ENCODE data around the gene PPP1R7. TPM values are rescaled to one million over a fixed set of nuclear protein-coding genes. Genes with fewer than 3 reads are reported as not detected.

The PPP1R7 gene
- total RNA-seq, 2 donors from 2014 or later: 54.8 to 109 TPM

DNA sequence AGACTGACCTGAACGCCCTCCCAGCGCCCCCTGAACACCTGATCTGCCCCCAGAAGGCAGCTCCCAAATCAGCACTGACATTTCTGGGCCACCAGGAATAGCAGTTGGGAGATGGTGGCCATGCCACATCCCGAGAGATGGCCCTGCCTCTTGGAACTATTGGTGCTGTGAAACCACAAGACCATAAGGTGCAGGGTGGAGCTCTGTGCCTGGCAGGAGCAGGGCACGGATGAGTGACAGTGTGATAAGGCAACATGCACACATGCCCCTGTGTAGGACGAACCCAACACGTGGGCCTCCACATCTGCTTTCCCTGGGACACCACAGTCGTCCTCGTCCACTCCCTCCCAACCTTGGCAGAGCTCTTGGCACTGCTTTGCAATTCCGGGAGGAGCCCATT lies 65.2 kb downstream of the PPP1R7 start:
- ATAC-seq (no peak), DNase-seq (ENCODE audit: low spot score) (peak; percentile 51)
- Mint-ChIP-seq H3K9me3 (no peaks in the 10 kb centered on the region), H3K4me3 (no peak overlapping the region), H3K27ac (no peak overlapping the region), H3K4me1 (ENCODE audit: low read depth in 2 of 2) (peaks cover 5 to 12% of the 10 kb centered on the region in 2 donors), H3K36me3 (no peaks in the 10 kb centered on the region), H3K27me3 (no peaks in the 10 kb centered on the region)

DNA sequence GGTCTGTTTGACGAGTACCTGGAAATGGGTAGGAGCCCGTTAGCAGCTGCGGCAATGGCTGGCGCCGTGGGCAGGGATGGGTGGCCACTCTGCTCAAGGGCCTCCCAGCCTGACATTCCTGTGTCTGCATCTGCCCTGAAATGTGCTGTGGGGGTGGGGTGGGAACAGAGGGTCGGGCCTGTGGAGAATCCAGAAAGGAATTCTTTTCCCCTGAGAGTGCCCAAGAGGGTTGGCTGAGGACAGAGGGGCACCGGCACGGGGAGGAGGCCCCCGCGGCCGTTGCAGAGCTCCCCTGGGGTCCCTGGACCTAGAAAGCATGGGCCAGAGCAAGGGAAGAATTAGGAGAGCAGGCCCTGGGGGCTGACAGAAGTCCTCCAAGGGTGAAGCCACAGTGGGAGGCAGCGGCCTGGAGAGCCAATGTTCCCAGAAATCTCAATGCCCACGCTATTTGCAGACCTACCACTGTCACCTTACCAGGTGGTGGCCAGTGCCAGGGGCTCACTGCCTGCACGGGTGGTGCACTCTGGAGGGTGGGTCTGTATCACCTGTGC lies 66.0 kb downstream of the PPP1R7 start:
- Mint-ChIP-seq H3K4me1 (ENCODE audit: low read depth in 2 of 2) (peaks cover 5 to 12% of the 10 kb centered on the region in 2 donors), H3K27ac (no peak overlapping the region), H3K36me3 (no peaks in the 10 kb centered on the region), H3K4me3 (peak overlapping the region; percentile 50), H3K9me3 (no peaks in the 10 kb centered on the region), H3K27me3 (no peaks in the 10 kb centered on the region)
- ATAC-seq (no peak), DNase-seq (ENCODE audit: low spot score) (peak; percentile 61)

DNA sequence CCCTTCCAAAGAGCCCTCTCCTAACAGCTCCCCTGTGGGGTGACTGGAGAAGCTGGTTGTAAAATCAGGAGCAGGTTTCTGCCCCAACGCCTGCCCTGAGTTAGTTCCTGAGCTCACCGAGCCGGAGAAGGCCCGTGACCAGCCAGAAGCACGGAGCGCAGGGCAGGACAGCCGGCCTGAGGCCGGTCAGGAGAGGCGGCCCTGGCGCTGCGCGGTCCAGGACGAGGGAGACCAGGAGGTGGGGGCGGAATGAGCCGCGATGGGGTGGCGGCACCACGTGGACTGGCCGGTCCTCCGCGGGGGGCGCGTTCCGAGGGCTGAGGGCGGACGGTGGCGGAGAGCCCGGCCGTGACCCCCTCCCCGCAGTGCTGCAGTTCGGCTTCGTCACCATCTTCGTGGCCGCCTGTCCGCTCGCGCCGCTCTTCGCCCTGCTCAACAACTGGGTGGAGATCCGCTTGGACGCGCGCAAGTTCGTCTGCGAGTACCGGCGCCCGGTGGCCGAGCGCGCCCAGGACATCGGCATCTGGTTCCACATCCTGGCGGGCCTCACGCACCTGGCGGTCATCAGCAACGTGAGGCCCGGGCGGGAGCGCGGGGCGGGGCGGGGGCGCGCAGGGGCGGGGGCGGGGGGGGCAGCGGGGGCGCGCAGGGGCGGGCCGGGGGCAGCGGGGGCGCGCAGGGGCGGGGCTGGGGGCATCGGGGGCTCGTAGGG lies 67.2 kb downstream of the PPP1R7 start:
- no peak overlapping the region for H3K27ac Mint-ChIP-seq
- ATAC-seq (peak; percentile 49 to 73), DNase-seq (ENCODE audit: low spot score) (peak; percentile 62)
- H3K4me3 Mint-ChIP-seq: peak overlapping the region; percentile 55
- no peaks in the 10 kb centered on the region for H3K9me3 Mint-ChIP-seq
- no peaks in the 10 kb centered on the region for H3K27me3 Mint-ChIP-seq
- H3K36me3 Mint-ChIP-seq: no peaks in the 10 kb centered on the region
- peaks cover 5 to 12% of the 10 kb centered on the region in 2 donors for H3K4me1 Mint-ChIP-seq (ENCODE audit: low read depth in 2 of 2)

DNA sequence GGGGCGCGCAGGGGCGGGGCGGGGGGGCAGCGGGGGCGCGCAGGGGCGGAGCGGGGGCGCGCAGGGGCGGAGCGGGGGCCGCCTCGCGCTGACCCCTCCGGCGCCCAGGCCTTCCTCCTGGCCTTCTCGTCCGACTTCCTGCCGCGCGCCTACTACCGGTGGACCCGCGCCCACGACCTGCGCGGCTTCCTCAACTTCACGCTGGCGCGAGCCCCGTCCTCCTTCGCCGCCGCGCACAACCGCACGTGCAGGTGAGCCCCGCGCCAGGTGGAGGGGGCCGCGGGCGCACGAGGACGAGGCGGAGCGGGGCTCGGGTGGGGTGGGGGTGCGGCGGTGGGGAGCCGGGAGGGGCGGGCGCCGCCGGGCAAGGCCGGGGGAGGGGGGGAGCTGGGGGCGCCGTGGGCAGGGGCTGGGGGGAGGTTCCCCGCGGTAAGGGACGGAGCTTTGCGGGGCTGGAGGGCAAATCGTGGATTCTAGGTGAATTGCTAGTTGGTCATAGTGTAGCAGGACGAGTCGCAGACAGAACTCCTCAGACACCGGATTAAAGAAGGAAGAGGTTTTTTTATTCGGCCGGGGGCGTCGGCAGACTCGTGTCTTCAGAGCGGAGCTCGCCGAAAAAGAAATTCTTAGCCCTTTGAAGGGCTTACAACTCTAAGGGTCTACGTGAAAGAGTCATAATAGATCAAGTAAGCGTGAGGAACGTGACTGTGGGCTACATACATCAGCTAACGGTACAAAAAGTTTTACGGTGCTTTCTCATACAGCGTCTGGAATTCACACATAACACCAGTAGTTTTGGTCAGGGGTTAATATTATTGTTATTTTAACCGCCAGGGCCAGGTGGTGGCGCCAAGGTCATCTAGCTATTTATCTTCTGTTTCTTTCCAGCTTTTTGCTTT lies 68.1 kb downstream of the PPP1R7 start:
- Mint-ChIP-seq H3K4me3 (peak overlapping the region; percentile 88), H3K27me3 (no peaks in the 10 kb centered on the region), H3K27ac (peak overlapping the region; percentile 61 to 90), H3K9me3 (no peaks in the 10 kb centered on the region), H3K36me3 (no peaks in the 10 kb centered on the region), H3K4me1 (ENCODE audit: low read depth in 2 of 2) (peaks cover 5 to 12% of the 10 kb centered on the region in 2 donors)
- DNase-seq (ENCODE audit: low spot score): peak; percentile 76
- ATAC-seq: peak; percentile 72 to 85

DNA sequence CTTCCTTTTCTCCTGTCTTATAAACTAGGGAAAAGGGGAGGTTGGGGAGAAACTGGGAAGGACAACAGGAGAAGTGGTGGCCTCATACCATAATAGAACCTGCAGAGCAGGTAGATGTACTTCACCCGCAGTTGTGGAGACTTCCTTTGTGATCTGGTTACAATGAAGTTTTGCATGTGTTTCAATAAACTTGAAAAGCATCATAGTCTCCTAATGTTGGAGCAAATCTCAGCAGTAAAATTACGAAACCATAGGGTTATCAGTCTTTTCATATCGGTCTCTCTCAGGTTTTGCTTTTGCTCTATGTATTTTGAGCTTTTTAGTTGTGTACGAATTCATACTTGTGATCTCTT lies 68.7 kb downstream of the PPP1R7 start:
- Mint-ChIP-seq H3K9me3 (no peaks in the 10 kb centered on the region), H3K36me3 (no peaks in the 10 kb centered on the region), H3K27me3 (no peaks in the 10 kb centered on the region), H3K4me1 (ENCODE audit: low read depth in 2 of 2) (peaks cover 5 to 12% of the 10 kb centered on the region in 2 donors), H3K4me3 (peak overlapping the region; percentile 88), H3K27ac (peak overlapping the region; percentile 61 to 90)
- ATAC-seq (no peak), DNase-seq (ENCODE audit: low spot score) (no peak)

DNA sequence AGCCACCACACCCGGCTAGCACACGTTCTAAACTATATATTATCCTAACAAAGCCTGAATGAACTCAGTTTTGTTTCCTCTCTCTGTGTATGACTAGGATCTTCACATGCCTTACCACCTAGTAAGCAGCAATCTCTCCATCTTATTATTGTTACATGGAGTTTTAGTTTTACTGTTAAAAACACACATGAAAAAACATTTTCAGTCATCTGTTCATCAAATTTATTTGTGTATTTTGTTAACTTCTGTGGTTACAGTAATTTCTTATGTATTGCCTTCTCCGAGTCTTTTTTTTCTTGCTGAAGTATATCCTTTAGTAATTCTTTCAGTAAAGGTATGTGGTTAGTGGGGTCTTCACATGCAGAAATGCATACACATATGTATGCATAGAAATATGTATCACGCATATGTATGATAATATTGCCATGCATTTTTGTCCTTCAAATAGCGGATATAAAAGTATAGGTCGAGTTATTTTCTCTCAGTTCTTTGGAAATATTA lies 69.6 kb downstream of the PPP1R7 start:
- H3K4me3 Mint-ChIP-seq: peak overlapping the region; percentile 88
- no peak for DNase-seq (ENCODE audit: low spot score)
- H3K9me3 Mint-ChIP-seq: no peaks in the 10 kb centered on the region
- no peaks in the 10 kb centered on the region for H3K36me3 Mint-ChIP-seq
- no peaks in the 10 kb centered on the region for H3K27me3 Mint-ChIP-seq
- peak overlapping the region in 1 of 2 donors; percentile 90 for H3K27ac Mint-ChIP-seq
- ATAC-seq: no peak
- peaks cover 5 to 20% of the 10 kb centered on the region in 2 donors for H3K4me1 Mint-ChIP-seq (ENCODE audit: low read depth in 2 of 2)

DNA sequence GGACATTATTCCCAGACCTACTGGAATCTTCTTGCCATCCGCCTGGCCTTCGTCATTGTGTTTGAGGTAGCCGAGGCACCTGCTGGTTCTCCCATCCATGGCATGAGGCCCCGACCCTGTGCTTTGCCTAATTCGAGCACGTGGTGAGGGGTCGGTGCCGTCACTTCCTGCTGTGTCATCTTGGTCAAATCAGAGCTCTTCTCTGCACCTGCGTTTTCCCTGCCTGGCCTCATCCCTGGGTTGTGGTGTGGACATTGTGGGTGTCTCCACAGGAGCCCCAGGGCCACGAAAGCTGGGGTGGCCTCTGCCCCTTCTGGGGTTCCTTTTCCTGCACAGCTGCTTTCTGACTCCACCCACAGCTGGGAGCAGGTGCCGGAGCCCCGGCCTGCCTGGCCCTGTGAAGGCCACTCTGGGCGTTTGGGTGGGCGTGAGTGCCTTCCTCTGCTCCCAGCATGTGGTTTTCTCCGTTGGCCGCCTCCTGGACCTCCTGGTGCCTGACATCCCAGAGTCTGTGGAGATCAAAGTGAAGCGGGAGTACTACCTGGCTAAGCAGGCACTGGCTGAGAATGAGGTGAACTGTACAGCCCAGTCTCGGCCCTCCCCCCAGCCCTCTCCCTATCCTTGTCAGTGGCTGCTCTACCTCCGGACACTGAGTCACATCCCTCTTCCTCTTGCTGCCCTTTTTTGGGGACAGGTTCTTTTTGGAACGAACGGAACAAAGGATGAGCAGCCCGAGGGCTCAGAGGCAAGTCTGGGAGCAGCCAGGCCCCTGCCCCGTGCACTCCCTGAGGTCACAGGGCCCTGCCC lies 73.1 kb downstream of the PPP1R7 start:
- Mint-ChIP-seq H3K4me3 (no peak overlapping the region), H3K27me3 (no peaks in the 10 kb centered on the region), H3K36me3 (no peaks in the 10 kb centered on the region), H3K9me3 (no peaks in the 10 kb centered on the region), H3K4me1 (ENCODE audit: low read depth in 2 of 2) (peaks cover 4 to 20% of the 10 kb centered on the region in 2 donors), H3K27ac (no peak overlapping the region)
- DNase-seq (ENCODE audit: low spot score) (peak; percentile 49), ATAC-seq (peak; percentile 23 to 48)

DNA sequence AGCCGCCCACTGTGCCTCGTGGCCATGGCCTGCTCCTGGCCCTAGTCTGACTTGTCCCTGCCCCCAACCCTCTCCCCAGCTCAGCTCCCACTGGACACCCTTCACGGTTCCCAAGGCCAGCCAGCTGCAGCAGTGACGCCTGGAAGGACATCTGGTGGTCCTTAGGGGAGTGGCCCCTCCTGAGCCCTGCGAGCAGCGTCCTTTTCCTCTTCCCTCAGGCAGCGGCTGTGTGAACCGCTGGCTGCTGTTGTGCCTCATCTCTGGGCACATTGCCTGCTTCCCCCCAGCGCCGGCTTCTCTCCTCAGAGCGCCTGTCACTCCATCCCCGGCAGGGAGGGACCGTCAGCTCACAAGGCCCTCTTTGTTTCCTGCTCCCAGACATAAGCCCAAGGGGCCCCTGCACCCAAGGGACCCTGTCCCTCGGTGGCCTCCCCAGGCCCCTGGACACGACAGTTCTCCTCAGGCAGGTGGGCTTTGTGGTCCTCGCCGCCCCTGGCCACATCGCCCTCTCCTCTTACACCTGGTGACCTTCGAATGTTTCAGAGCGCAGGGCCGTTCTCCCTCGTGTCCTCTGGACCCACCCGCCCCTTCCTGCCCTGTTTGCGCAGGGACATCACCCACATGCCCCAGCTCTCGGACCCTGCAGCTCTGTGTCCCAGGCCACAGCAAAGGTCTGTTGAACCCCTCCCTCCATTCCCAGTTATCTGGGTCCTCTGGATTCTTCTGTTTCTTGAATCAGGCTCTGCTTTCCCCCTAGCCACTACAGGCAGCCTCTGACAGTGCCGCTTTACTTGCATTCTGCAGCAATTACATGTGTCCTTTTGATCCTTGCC lies 74.0 kb downstream of the PPP1R7 start:
- no peaks in the 10 kb centered on the region for H3K9me3 Mint-ChIP-seq
- peaks cover 0 to 17% of the 10 kb centered on the region in 2 donors for H3K4me1 Mint-ChIP-seq (ENCODE audit: low read depth in 2 of 2)
- ATAC-seq (peak; percentile 22 to 44), DNase-seq (ENCODE audit: low spot score) (peak; percentile 60)
- H3K27ac Mint-ChIP-seq: peak overlapping the region in 1 of 2 donors; percentile 6
- no peaks in the 10 kb centered on the region for H3K27me3 Mint-ChIP-seq
- peaks cover 3% of the 10 kb centered on the region for H3K36me3 Mint-ChIP-seq
- H3K4me3 Mint-ChIP-seq: no peak overlapping the region

DNA sequence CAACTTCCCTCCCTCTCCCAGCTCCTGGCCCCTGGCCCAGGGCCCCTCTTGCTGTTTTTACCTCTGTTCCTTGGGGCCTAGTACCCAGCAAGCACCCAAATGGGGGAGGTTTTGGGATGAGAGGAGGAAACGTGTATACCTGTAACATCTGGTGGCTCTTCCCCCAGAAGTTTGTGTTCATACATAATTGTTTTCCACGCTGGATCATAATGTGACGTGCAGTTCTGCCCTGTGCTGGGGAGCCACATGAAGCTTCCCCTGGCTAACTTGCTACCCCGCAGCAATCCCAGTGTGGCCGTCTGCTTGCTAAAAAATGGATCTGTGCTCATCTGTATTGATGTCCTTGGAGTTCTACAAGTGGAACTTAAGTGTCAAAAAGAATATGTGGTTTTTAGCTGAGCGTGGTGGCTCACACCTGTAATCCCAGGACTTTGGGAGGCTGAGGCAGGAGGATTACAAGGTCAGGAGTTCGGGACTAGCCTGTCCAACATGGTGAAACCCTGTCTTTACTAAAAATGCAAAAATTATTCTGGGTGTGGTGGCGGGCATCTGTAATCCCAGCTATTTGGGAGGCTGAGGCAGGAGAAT lies 74.7 kb downstream of the PPP1R7 start:
- Mint-ChIP-seq H3K4me1 (ENCODE audit: low read depth in 2 of 2) (peaks cover 0 to 14% of the 10 kb centered on the region in 2 donors), H3K27ac (peak overlapping the region in 1 of 2 donors; percentile 6), H3K27me3 (no peaks in the 10 kb centered on the region), H3K9me3 (no peaks in the 10 kb centered on the region), H3K4me3 (no peak overlapping the region), H3K36me3 (peaks cover 5% of the 10 kb centered on the region)
- DNase-seq (ENCODE audit: low spot score) (no peak), ATAC-seq (no peak)

DNA sequence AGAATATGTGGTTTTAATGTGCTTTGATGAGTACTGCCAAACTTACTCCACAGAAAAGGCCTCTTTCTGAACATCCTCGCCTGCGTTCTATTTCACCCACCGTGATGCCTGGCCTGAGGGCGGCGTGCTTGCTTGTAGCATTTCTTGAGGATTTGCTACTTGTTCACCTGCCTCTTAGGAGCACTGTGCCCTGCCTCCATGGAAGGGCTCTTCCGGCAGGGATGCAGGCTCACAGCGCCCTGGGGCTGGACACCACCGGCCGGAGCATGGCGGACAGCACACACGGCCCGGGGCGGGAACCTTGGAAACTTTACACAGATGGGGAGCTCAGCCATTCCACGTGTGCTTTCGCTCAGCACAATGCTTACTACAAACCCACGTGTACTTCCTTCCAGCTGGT lies 75.3 kb downstream of the PPP1R7 start:
- Mint-ChIP-seq H3K27ac (no peak overlapping the region), H3K4me1 (ENCODE audit: low read depth in 2 of 2) (peaks cover 0 to 12% of the 10 kb centered on the region in 2 donors), H3K27me3 (no peaks in the 10 kb centered on the region), H3K4me3 (no peak overlapping the region), H3K36me3 (peaks cover 5% of the 10 kb centered on the region), H3K9me3 (no peaks in the 10 kb centered on the region)
- DNase-seq (ENCODE audit: low spot score) (peak; percentile 60), ATAC-seq (no peak)

DNA sequence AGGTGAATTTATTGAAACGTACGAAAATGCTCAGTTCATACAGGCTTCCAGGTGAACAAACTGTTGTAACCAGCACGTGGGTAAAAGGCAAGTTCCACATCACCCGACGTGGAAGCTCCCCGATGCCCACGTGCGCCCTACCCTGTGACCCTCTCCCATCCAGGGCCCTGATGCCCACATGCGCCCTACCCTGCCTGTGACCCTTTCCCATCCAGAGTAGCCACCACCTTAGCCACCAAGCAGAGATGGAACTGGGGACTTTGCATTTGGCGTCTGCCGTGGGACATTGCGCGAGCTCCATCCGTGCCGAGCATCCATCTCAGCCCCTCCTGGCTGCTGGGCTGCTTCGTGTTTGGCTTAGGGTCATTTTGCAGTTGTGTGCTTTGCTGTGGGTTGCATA lies 75.7 kb downstream of the PPP1R7 start:
- no peak overlapping the region for H3K27ac Mint-ChIP-seq
- no peak for ATAC-seq
- peak; percentile 38 for DNase-seq (ENCODE audit: low spot score)

More for the DNA sequence above, 75.7 kb downstream of the PPP1R7 start:
- no peak overlapping the region for H3K4me3 Mint-ChIP-seq
- peaks cover 5% of the 10 kb centered on the region for H3K36me3 Mint-ChIP-seq
- no peaks in the 10 kb centered on the region for H3K27me3 Mint-ChIP-seq
- peaks cover 0 to 12% of the 10 kb centered on the region in 2 donors for H3K4me1 Mint-ChIP-seq (ENCODE audit: low read depth in 2 of 2)
- no peaks in the 10 kb centered on the region for H3K9me3 Mint-ChIP-seq

All from natural killer cell treated with Interleukin-12 subunit alpha and Interleukin-12 subunit beta and Interleukin-15 and Interleukin-18, amount 100 ng/mL, for 72 hours (primary cell).